ENCODE results near the gene SAMMSON. TPM values are rescaled to one million over a fixed set of nuclear protein-coding genes. Genes with fewer than 3 reads are reported as not detected.
A peak's percentile ranks its signal among the peaks of the same experiment; 100 is the strongest.

SAMMSON gene
- total RNA-seq, 1 donor from 2014 or later, result not detected

DNA sequence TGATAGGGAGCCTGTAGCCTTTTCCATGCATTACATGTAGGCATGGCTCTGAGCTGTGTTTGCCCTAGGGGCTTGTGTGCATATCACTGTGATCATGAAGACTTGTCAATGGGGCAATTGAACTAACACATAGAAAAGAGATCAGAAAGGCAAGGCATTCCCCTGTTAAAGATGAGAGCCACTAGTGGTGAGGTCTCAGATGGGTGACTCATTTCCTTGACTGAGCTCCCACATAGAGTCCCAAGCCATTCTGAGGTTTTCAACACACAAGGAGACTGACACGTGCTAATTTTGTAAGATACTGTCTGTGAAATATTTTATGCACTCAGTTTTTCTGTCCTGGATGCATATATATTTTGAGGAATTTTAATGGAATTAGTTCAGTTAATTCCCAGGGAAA, 53.8 kb downstream of the SAMMSON start:
- peak; percentile 10 for DNase-seq (ENCODE audit: low read depth)
- TF ChIP-seq, protein P1, sequence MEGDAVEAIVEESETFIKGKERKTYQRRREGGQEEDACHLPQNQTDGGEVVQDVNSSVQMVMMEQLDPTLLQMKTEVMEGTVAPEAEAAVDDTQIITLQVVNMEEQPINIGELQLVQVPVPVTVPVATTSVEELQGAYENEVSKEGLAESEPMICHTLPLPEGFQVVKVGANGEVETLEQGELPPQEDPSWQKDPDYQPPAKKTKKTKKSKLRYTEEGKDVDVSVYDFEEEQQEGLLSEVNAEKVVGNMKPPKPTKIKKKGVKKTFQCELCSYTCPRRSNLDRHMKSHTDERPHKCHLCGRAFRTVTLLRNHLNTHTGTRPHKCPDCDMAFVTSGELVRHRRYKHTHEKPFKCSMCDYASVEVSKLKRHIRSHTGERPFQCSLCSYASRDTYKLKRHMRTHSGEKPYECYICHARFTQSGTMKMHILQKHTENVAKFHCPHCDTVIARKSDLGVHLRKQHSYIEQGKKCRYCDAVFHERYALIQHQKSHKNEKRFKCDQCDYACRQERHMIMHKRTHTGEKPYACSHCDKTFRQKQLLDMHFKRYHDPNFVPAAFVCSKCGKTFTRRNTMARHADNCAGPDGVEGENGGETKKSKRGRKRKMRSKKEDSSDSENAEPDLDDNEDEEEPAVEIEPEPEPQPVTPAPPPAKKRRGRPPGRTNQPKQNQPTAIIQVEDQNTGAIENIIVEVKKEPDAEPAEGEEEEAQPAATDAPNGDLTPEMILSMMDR (IDR thresholded peaks at IDR 0.05; ENCODE audit: insufficient read depth, low read length, poor library complexity, severe bottlenecking), result no peak
- Histone ChIP-seq H3K36me3 (ENCODE audit: control insufficient read depth, insufficient read depth, low read length) (no peaks in the 10 kb centered on the region), H3K27me3 (ENCODE audit: control insufficient read depth, insufficient read depth, low read length) (no peaks in the 10 kb centered on the region), H3K4me3 (ENCODE audit: low read depth, low read length) (no peak overlapping the region)

DNA sequence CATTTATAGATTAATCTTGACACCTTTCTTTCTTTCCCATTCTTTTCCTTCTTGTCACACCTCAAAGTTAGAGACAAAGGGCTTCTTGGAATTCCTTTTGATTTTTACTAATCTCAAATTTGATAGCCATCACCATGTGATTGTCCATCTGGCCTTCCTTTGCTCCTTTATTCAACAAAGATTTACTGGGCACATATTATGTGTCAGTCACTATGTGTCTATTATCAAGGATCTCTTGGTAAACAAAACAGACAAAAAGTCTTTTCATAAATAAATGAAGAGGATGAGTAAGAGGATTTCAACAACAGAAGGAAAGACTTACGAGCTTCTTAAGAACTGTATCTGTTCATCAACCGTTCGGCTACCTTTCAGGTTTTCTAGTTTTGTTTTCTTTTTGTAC, 56.5 kb downstream of the SAMMSON start:
- TF ChIP-seq, protein P1 (IDR thresholded peaks at IDR 0.05; ENCODE audit: insufficient read depth, low read length, poor library complexity, severe bottlenecking), result no peak
- H3K27me3 ChIP-seq (ENCODE audit: control insufficient read depth, insufficient read depth, low read length), result no peaks in the 10 kb centered on the region
- no peak overlapping the region for H3K4me3 ChIP-seq (ENCODE audit: low read depth, low read length)
- H3K36me3 ChIP-seq (ENCODE audit: control insufficient read depth, insufficient read depth, low read length), result no peaks in the 10 kb centered on the region
- DNase-seq (ENCODE audit: low read depth), result no peak

DNA sequence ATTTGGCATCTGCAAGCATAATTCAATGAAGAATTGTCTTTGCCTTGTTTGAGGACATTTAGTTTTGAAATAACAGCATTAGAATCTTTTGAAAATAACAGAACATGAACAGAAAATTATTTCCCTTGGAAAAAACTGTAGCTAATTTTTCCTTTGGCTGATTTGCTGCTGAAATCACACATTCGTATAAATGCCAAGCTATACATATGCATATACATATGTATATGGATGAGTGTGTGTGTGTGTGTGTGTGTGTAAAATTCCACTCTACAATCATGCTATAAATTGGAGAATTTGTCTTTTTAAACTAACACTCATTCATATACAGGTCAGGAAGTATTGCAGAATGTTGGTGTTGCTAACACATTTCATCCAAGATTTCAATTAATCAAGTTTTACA, 57.9 kb downstream of the SAMMSON start:
- TF ChIP-seq, protein P1 (IDR thresholded peaks at IDR 0.05; ENCODE audit: insufficient read depth, low read length, poor library complexity, severe bottlenecking), result no peak
- no peak overlapping the region for H3K4me3 ChIP-seq (ENCODE audit: low read depth, low read length)
- H3K27me3 ChIP-seq (ENCODE audit: control insufficient read depth, insufficient read depth, low read length), result peaks cover 2% of the 10 kb centered on the region
- no peaks in the 10 kb centered on the region for H3K36me3 ChIP-seq (ENCODE audit: control insufficient read depth, insufficient read depth, low read length)
- no peak for DNase-seq (ENCODE audit: low read depth)

DNA sequence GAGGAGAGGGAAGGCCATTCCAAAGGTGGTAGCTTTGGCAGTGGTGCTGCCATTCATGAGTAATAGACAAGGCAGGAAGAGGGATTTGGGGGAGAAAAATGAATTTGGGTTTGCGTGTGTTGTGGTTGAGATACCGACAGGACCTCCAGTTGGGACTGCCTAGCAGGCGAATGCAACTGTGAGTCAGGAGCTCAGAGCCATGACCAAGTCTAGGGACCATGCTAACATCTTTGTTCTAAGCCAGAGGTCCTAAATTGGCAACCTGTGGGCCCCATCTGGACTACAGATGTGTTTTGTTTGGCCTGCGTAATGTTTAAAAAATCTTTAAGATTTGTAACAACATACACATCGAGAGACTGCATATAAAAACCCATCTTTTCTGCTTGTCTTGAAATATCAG, 61.6 kb downstream of the SAMMSON start:
- H3K36me3 ChIP-seq (ENCODE audit: control insufficient read depth, insufficient read depth, low read length), result no peaks in the 10 kb centered on the region
- peaks cover 3% of the 10 kb centered on the region for H3K27me3 ChIP-seq (ENCODE audit: control insufficient read depth, insufficient read depth, low read length)
- DNase-seq (ENCODE audit: low read depth), result no peak
- TF ChIP-seq, protein P1 (IDR thresholded peaks at IDR 0.05; ENCODE audit: insufficient read depth, low read length, poor library complexity, severe bottlenecking), result no peak
- H3K4me3 ChIP-seq (ENCODE audit: low read depth, low read length), result no peak overlapping the region

DNA sequence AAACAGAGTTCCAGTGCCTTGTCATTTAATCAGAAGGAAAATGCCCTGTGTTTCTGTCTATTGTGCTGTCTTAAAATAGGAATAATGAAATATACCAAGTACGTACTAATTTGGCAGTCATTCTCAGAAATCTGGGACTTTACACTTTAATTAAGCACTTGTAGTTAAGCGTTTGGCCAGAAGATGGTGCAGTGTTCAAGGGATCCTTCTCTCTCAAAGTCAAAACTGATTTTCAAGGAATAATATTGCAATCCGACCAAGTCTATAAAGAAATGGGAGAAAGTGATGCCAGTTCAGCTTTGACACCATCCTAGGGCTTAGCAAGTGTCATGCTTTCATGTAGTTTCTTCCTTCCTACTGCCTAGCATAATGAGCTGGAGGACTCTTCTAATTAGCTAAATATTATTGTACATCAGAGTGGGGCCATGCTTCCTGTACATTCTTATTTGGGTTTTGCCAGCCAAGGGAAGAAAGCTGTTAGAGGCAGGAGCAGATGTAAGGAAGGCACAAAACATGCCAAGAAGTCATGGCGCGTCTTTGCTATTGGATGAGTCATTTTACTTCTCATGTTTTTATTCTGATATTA, 64.8 kb downstream of the SAMMSON start:
- Histone ChIP-seq H3K27me3 (ENCODE audit: control insufficient read depth, insufficient read depth, low read length) (peaks cover 5% of the 10 kb centered on the region), H3K4me3 (ENCODE audit: low read depth, low read length) (no peak overlapping the region), H3K36me3 (ENCODE audit: control insufficient read depth, insufficient read depth, low read length) (no peaks in the 10 kb centered on the region)
- TF ChIP-seq, protein P1 (IDR thresholded peaks at IDR 0.05; ENCODE audit: insufficient read depth, low read length, poor library complexity, severe bottlenecking), result peak; percentile 71
- DNase-seq (ENCODE audit: low read depth), result peak; percentile 5

DNA sequence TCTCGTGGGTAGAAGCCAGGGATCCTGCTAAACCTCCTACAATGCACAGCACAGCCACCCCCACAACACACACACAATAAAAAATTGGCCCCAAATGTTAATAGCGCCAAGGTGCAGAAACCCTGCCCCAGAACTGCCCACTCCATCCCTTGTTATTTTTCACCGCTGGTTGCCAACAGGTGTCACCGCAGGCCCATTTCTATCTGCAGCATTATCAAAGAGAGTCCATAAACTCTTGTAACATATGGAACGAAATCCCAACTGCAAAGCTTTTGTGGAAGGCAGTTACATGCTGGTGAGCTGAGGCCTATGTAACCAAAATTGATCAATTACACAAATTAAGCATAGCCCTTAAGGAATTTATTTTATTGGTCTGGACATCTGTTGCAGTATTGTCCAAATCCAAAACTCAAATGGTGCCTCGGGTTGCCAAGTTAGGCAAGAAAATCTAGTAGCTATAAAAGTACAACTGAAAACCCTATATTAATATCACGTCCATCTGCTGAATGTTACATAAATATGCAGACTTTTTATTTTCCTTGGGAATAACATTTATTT, 66.2 kb downstream of the SAMMSON start:
- no peak overlapping the region for H3K4me3 ChIP-seq (ENCODE audit: low read depth, low read length)
- peaks cover 8% of the 10 kb centered on the region for H3K27me3 ChIP-seq (ENCODE audit: control insufficient read depth, insufficient read depth, low read length)
- TF ChIP-seq, protein P1 (IDR thresholded peaks at IDR 0.05; ENCODE audit: insufficient read depth, low read length, poor library complexity, severe bottlenecking), result peak; percentile 57
- H3K36me3 ChIP-seq (ENCODE audit: control insufficient read depth, insufficient read depth, low read length), result no peaks in the 10 kb centered on the region
- DNase-seq (ENCODE audit: low read depth), result no peak

Data from kidney epithelial cell (primary cell).